Endothelial cell of umbilical vein (primary cell): ENCODE results near the gene KCNMB3. TPM values are rescaled to one million over a fixed set of nuclear protein-coding genes. Genes with fewer than 3 reads are reported as not detected.
A peak's percentile ranks its signal among the peaks of the same experiment; 100 is the strongest.

ENCODE experiments used
- BruUV-seq: library from RNA; stranded (reverse); fragments of 400-500 nt; replicated peaks from 2 replicates; lab custom pipeline; 2021; lab: Mats Ljungman, UMichigan
- CTCF ChIA-PET: fragments of 300-600, 350-600 bp; sonication (Branson Sonifier 250); formaldehyde crosslinking; loops from one replicate; lab custom pipeline; 2021; ENCODE audit warnings: antibody characterized with exemption, inconsistent platforms; lab: Charles Lee
- POLR2A ChIA-PET: fragments of 300-600, 350-600 bp; sonication (Branson Sonifier 250); formaldehyde crosslinking; loops from one replicate; lab custom pipeline; 2021; ENCODE audit warnings: antibody characterized with exemption, inconsistent platforms; lab: Charles Lee
- DNase-seq: peaks from one replicate; pipeline ENCODE4 v3.0.0-alpha.2; 2011; ENCODE audit warnings: low read depth, low spot score
- FAIRE-seq: peaks from 2 replicates; lab custom pipeline; 2011; peaks lifted over from hg19 to GRCh38; lab: Jason Lieb, UNC
- H2AFZ ChIP-seq: 2 replicates; pipeline ENCODE4 v1.6.0; 2012; ENCODE audit warnings: low read depth, low read length, control low read depth, inconsistent platforms
- H3K27ac ChIP-seq: 2 replicates; pipeline ENCODE4 v1.5.1; 2011; ENCODE audit warnings: low read depth, mild to moderate bottlenecking, control low read depth, low read length, moderate library complexity; ENCODE audit not compliant: insufficient read depth
- H3K27me3 ChIP-seq, 2 experiments: 2 replicates each; pipeline versions ENCODE4 v1.6.0 to v1.6.1; 2011; ENCODE audit warnings: low read length in 2 of 2, mixed read lengths in 1 of 2; ENCODE audit not compliant: control insufficient read depth in 2 of 2, insufficient read depth in 2 of 2
- H3K36me3 ChIP-seq, 2 experiments: 2 replicates in 1 of 2; 3 replicates in 1 of 2; pipeline ENCODE4 v1.5.1; 2011; ENCODE audit warnings: low read length in 2 of 2, mild to moderate bottlenecking in 1 of 2, moderate library complexity in 1 of 2; ENCODE audit not compliant: control insufficient read depth in 2 of 2, insufficient read depth in 2 of 2; ENCODE audit errors: extremely low read depth in 1 of 2
- H3K4me1 ChIP-seq: 3 replicates; pipeline ENCODE4 v1.5.1; 2011; ENCODE audit warnings: mild to moderate bottlenecking, low read length; ENCODE audit not compliant: control insufficient read depth, insufficient read depth; ENCODE audit errors: extremely low read depth
- H3K4me2 ChIP-seq: 2 replicates; pipeline ENCODE4 v1.6.1; 2011; ENCODE audit warnings: low read length, control low read depth, mixed read lengths; ENCODE audit not compliant: insufficient read depth
- H3K4me3 ChIP-seq, 3 experiments: fragments of 200-600 bp in 1 of 3; sonication (generic), shearing (Covaris generic) in 1 of 3; replicated peaks in 1 of 3; 2 replicates each; pipeline ENCODE4 v1.5.1; 2011 to 2016; ENCODE audit warnings: control low read depth in 3 of 3, low read length in 3 of 3, mild to moderate bottlenecking in 2 of 3, inconsistent platforms in 1 of 3, low read depth in 1 of 3, moderate library complexity in 1 of 3; ENCODE audit not compliant: insufficient read depth in 1 of 3
- H3K79me2 ChIP-seq: 2 replicates; pipeline ENCODE4 v1.6.0; 2012; ENCODE audit warnings: low read length, inconsistent platforms; ENCODE audit not compliant: control insufficient read depth, insufficient read depth
- H3K9ac ChIP-seq: replicated peaks from 2 replicates; pipeline ENCODE3; 2011; ENCODE audit warnings: low read length, control low read depth; ENCODE audit not compliant: insufficient read depth; ENCODE audit errors: extremely low read depth
- H3K9me1 ChIP-seq: replicated peaks from 3 replicates; pipeline ENCODE4 v1.6.0; 2011; ENCODE audit warnings: mild to moderate bottlenecking, low read length; ENCODE audit not compliant: control insufficient read depth, insufficient read depth; ENCODE audit errors: extremely low read depth
- H3K9me3 ChIP-seq: replicated peaks from 2 replicates; pipeline ENCODE4 v1.5.1; 2012; ENCODE audit warnings: low read length, inconsistent platforms; ENCODE audit not compliant: control insufficient read depth, insufficient read depth
- H4K20me1 ChIP-seq: replicated peaks from 2 replicates; pipeline ENCODE3; 2011; ENCODE audit warnings: mild to moderate bottlenecking, low read length; ENCODE audit not compliant: control insufficient read depth, insufficient read depth; ENCODE audit errors: extremely low read depth
- CTCF ChIP-seq, 2 donors: IDR thresholded peaks; 1 replicate in 1 of 2; 2 replicates in 1 of 2; pipeline ENCODE4 v1.5.1; 2011; ENCODE audit warnings: low read length in 2 of 2, mild to moderate bottlenecking in 2 of 2, moderate library complexity in 2 of 2, control low read depth in 1 of 2, inconsistent platforms in 1 of 2, low read depth in 1 of 2; ENCODE audit not compliant: insufficient read depth in 1 of 2; ENCODE audit errors: extremely low read depth in 1 of 2
- EZH2 ChIP-seq: IDR thresholded peaks from 2 replicates; pipeline ENCODE4 v1.6.1; 2012; ENCODE audit warnings: borderline replicate concordance, low read depth, mild to moderate bottlenecking, moderate library complexity, low read length, inconsistent platforms; ENCODE audit not compliant: severe bottlenecking
- FOS ChIP-seq: IDR thresholded peaks from 2 replicates; pipeline ENCODE4 v1.6.1; 2011; ENCODE audit warnings: mild to moderate bottlenecking, low read length, moderate library complexity, borderline replicate concordance; ENCODE audit not compliant: insufficient read depth
- GATA2 ChIP-seq: IDR thresholded peaks from 2 replicates; pipeline ENCODE4 v1.7.0; 2011; ENCODE audit warnings: low read depth, mild to moderate bottlenecking, moderate library complexity, mixed read lengths, low read length; ENCODE audit not compliant: insufficient read length, insufficient read depth
- JUN ChIP-seq: IDR thresholded peaks from 2 replicates; pipeline ENCODE4 v1.6.1; 2011; ENCODE audit warnings: borderline replicate concordance, low read depth; ENCODE audit not compliant: insufficient read length, insufficient read depth
- MAX ChIP-seq: IDR thresholded peaks from 2 replicates; pipeline ENCODE4 v1.6.1; 2011; ENCODE audit not compliant: insufficient read depth, insufficient read length
- MYC ChIP-seq: IDR thresholded peaks from one replicate; pipeline ENCODE4 v1.6.1; 2011; ENCODE audit warnings: mild to moderate bottlenecking, low read depth, low read length
- POLR2A ChIP-seq: IDR thresholded peaks from 2 replicates; pipeline ENCODE4 v1.6.1; 2012; ENCODE audit warnings: low read depth, mild to moderate bottlenecking, control low read depth, low read length
- POLR2AphosphoS5 ChIP-seq: IDR thresholded peaks from 2 replicates; pipeline ENCODE4 v1.6.1; 2012; ENCODE audit warnings: low read depth, mild to moderate bottlenecking, control low read depth, low read length, moderate library complexity; ENCODE audit not compliant: insufficient read depth
- dilution Hi-C: fragments of 300-500 bp; cut with MboI; formaldehyde crosslinking; loops from one replicate; pipeline ENCODE4 v1.15.0; 2019; ENCODE audit warnings: low sequenced_read_pairs; ENCODE audit not compliant: extremely low pct_ligation_motif_present
- intact Hi-C: fragments of 100-400 bp; cut with micrococcal nuclease; formaldehyde crosslinking; loops from one replicate; pipeline ENCODE4 v1.10.0; 2022
- polyA plus RNA-seq, 4 experiments: library from polyadenylated mRNA; depleted of rRNA in 3 of 4; stranded (reverse) in 3 of 4; unstranded in 1 of 4; fragments of >200 nt; gene quantifications; 2 replicates each; pipeline versions ENCODE4 v1.2.1 to v1.2.3, GENCODE V29; 2011 to 2012; ENCODE audit warnings: missing spikeins in 1 of 4
- total RNA-seq: library from RNA; stranded (reverse); gene quantifications from 2 replicates; pipeline ENCODE4 v1.2.3, GENCODE V29; 2021

Gene KCNMB3
- total and polyA plus RNA-seq, 2 donors (not counting 3 experiments of a cell fraction or from before 2014, with no cell fraction given), result 1.2 to 1.7 TPM

- BruUV-seq, result TSS peak; percentile 33
- H4K20me1 ChIP-seq, result no peaks in the 10 kb centered on the region
- DNase-seq, result no peak
- H3K27ac ChIP-seq, result no peak overlapping the region
- no peaks in the 10 kb centered on the region for H3K4me1 ChIP-seq
- CTCF ChIA-PET, result interaction anchor here (0.8 to 1.8 kb wide), 6 partner anchors 8 to 87 kb away, joined by 3 to 5 read pairs (median 4); no protein-coding TSS in a partner anchor
- POLR2A ChIA-PET, result interaction anchor here (0.6 kb wide), 1 partner anchor 64 kb away, joined by 3 read pairs; no protein-coding TSS in a partner anchor
- no peaks in the 10 kb centered on the region for H3K9me3 ChIP-seq
- no peak overlapping the region for H3K4me3 ChIP-seq
- TF ChIP-seq GATA2, result no peak
- no peak for TF ChIP-seq FOS
- TF ChIP-seq JUN, result no peak
- TF ChIP-seq POLR2AphosphoS5, result no peak
- no peak for TF ChIP-seq POLR2A
- no peak for TF ChIP-seq CTCF (IDR thresholded peaks at IDR 0.05; ENCODE audit: extremely low read depth in 1 of 2, insufficient read depth in 1 of 2, low read depth in 1 of 2, low read length in 2 of 2)
- no peak for TF ChIP-seq MYC
- no peak for TF ChIP-seq MAX
- no peak for TF ChIP-seq EZH2
- H3K9me1 ChIP-seq, result no peaks in the 10 kb centered on the region
- no peaks in the 10 kb centered on the region for H3K79me2 ChIP-seq
- FAIRE-seq, result no peak
- H3K27me3 ChIP-seq, result no peaks in the 10 kb centered on the region
- dilution Hi-C loops (no loop called here), intact Hi-C loops (no loop called here)
- no peak overlapping the region for H3K4me2 ChIP-seq
- H2AFZ ChIP-seq, result no peak overlapping the region
- H3K9ac ChIP-seq, result no peak overlapping the region
- H3K36me3 ChIP-seq, result peaks cover 3% of the 10 kb centered on the region in 2 experiments
These were observed 16.7 kb downstream of the KCNMB3 start for GRCh38 chr3:179234199-179234598.
